GM04503 (cell line): ENCODE results near the gene SAP25.
A peak's percentile ranks its signal among the peaks of the same experiment; 100 is the strongest.

Experiments
- DNase-seq: peaks from one replicate; pipeline ENCODE4 v3.0.0-alpha.2; 2012; ENCODE audit warnings: low read depth

The SAP25 gene

GRCh38 chr7:100573691-100574361 lies at the start of gene SAP25:
Gene SAP25, minus strand, starts transcription at chr7:100573900. Its CDS starts 158 bp downstream, at chr7:100573742.
- no peak for DNase-seq

DNA sequence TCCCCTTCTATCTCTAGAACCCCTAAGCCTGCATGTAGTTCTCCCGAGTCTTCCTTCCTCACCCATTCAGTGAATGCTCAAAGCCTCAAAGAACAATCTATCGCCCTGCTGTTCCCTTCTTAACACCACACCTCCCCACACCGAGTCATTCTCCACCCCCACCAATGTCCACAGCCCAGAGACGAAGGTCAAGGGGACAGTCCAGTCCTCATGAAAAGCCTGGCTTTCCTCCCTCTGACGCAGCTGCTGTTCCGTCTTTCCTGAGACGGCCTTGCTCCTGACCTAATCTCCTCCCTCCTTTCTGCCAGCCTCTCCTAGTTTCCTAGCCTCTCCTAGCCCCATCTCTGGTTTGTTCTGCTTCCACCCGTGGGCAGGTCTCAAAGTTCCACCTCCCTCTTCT lies 47.9 kb upstream of the SAP25 start:
- no peak for DNase-seq

DNA sequence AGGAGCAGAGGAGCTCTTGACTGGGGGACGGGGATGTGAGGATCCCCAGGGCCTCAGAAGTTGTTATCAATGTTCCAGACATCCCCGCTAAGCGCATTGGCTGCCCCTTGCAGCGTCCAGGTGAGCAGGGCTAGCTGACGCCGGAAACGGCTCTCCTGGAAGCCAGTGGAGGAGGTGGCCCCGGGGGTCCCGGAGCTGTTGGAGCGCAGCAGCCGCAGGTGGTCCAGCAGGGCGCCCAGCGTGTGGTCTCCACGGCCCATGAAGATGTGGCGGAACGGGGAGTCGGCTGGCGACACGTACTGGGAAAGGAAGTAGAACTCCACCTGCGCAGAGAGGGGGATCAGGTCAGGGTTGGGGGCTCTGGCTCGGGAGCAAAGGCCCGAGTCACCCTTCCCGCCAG lies 47.1 kb upstream of the SAP25 start:
- no peak for DNase-seq

GRCh38 chr7:100620239-100620638 lies 46.5 kb upstream of the SAP25 start:
- no peak for DNase-seq

DNA sequence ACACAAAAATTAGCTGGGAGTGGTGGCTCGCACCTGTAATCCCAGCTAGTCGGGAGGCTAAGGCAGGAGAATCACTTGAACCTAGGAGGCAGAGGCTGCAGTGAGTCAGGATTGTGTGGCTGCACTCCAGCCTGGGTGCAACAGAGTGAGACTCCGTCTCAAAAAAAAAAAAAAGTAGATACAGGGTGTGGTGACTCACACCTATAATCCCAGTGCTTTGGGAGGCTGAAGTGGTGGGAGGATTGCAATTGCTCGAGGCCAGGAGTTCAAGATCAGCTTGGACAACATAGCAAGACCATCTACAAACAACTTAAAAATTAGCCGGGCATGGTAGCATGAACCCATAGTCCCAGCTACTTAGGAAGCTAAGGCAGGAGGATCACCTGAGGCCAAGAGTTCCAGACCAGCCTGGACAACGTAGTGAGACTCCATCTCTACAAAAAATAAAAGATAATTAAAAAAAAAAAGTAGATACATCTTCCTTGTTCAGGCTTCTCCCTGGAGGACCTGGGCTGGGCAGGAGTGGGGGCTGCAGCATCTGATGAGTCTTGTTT lies 40.7 kb upstream of the SAP25 start:
- DNase-seq = no peak

- DNase-seq = no peak
Measured at GRCh38 chr7:100613412-100614175, 39.9 kb upstream of the SAP25 start.

- no peak for DNase-seq
Measured at GRCh38 chr7:100612730-100613390, 39.2 kb upstream of the SAP25 start.

- DNase-seq = peak; percentile 96
Measured at GRCh38 chr7:100611983-100612729, 38.5 kb upstream of the SAP25 start, which contains the start of gene MOSPD3. Gene MOSPD3, plus strand, starts transcription at chr7:100612540. Its CDS starts 252 bp downstream, at chr7:100612792.

GRCh38 chr7:100609958-100610357 lies 36.3 kb upstream of the SAP25 start:
- no peak for DNase-seq

DNA sequence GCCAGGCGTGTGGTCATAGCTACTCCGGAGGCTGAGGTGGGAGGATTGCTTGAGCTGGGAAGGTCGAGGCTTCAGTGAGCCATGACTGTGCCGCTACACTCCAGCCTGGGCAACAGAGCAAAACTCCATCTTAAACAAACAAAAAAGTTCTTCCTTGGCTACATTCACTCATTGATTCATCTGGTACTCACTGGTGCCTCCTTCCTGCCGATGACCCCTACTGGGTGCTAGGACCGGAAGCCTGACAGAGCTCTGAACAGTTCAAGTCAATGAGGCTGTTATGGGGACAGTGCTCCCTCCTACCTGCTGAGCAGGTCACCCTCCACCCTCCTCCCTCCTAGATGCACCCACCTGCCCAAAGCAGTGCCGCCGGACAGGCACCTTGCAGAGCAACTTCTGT lies 33.4 kb upstream of the SAP25 start:
- DNase-seq = no peak

DNA sequence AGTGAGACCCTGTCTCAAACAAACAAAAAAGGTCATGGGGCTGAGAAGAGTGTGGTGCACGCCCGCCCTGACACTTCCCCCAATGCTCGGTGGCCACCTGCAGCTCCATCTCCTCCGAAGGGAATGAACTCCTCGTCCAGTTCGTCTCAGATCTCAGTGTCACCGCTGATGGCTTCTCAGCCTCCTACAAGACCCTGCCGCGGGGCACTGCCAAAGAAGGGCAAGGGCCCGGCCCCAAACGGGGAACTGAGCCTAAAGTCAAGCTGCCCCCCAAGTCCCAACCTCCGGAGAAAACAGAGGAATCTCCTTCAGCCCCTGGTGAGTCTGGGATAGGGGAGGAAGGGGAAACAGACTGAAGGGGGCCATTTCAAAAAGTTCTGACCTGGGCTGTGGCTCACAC lies 32.6 kb upstream of the SAP25 start:
- no peak for DNase-seq

GRCh38 chr7:100604976-100605911 lies 31.5 kb upstream of the SAP25 start:
- DNase-seq = no peak

- DNase-seq = no peak
Measured at GRCh38 chr7:100604028-100604975, 30.6 kb upstream of the SAP25 start.

DNA sequence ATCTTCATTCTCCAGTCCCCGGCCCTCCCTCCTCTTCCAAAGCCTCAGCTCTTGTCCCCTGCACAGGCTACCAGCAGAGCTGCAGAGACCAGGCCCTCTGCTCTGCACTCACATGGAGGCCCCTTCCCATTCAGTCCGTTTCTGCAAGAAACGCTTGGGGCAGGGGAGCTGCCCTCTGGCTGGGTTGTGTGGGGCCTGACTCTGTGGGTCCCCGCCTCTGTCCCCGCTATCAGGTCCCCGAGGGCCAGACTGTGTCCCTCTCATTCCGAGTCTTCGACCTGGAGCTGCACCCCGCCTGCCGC lies 30.0 kb upstream of the SAP25 start:
- no peak for DNase-seq

DNA sequence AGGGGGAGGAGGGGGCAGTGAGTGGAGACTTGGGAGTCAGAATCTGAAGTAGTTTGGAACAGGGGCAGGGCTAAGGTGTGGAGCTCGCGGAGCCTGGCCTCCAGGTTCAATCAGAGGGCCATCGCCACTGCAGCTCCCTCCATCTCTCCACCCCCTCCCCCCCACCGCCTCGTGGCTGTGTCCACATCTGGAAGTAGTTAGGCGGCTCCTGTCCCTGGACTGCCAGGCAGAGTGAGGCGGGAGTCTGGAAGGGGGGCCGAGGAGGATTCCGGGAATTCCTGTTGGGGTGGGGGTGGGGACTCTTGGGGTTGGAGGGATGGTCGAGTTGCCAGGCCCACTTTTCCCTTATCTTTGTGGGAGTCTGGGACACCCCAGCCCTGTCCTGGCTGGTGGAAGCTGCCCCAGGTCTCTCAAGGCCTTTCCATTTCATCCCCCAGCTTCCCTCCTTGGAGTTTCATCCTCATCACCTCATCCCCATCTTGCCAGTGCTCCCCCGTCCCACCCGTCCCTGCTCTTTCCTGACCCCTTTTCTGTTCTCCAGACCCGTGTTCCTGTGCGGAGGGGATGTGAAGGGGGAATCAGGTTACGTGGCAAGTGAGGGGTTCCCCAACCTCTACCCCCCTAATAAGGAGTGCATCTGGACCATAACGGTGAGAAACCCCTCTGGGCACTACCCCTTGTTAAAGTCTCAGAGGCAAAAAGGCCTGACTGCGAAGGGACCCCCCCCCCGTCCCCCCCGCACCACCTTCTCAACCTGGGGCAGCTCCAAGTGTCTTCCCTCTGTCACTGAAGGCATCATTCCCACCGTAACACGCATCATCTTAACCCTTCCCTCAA lies 29.4 kb upstream of the SAP25 start:
- peak; percentile 53 for DNase-seq

GRCh38 chr7:100600730-100601038 lies 27.0 kb upstream of the SAP25 start:
- no peak for DNase-seq

GRCh38 chr7:100599911-100600729 lies 26.4 kb upstream of the SAP25 start:
- DNase-seq = no peak

DNA sequence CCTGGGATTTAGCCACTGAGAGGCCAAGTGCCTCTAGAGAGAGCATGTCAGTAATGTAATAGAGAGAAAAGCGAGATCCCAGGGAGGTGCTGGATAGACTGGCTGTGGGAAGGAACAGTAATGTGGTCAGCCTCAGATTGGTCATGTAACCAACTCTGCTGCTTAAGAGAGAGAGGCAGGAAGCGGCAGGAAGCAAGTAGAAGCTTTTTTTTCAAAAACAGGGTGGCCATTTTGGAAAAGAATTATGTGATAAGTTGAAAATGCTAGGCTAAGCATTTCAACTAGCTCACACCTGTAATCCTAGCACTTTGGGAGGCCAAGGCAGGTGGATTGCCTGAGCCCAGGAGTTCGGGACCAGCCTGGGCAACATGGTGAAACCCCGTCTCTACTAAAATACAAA lies 24.7 kb upstream of the SAP25 start:
- DNase-seq = no peak
